Fibroblast of the conjunctiva (primary cell): Measurements from ENCODE around the gene SLC30A5.

Source experiments
- DNase-seq: peaks from one replicate; pipeline ENCODE4 v3.0.0-alpha.2; 2010; ENCODE audit warnings: low read depth

SLC30A5 gene

DNA sequence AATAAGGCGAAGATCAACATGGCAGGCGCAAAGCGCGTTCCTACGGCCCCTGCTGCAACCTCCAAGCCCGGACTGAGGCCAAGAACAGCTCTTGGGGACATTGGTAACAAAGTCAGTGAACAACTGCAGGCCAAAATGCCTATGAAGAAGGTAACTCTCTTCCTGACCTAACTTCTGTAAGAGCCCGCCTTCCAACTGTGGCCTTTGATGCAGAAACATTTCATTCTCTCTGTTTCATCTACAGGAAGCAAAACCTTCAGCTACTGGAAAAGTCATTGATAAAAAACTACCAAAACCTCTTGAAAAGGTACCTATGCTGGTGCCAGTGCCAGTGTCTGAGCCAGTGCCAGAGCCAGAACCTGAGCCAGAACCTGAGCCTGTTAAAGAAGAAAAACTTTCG lies 74.1 kb downstream of the SLC30A5 start:
- no peak for DNase-seq

DNA sequence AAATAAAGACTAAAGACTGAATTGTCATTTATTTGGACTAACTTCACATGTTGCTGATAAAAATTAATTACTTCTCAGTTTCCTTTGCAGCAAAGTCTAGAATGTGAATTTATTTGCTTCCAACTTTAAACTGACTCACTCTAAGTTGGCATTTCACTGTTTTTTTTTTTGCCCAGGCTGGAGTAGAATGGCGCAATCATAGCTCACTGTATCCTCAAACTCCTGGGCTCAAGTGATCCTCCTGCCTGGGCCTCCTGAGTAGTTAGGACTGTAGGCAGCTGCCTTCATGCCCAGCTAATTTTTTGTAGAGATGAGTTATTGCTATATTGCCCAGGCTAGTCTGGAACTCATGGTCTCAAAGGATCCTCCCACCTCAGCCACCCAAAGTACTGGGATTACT lies 76.7 kb downstream of the SLC30A5 start:
- no peak for DNase-seq

GRCh38 chr5:69170969-69171368 lies 77.2 kb downstream of the SLC30A5 start:
- no peak for DNase-seq
